GM10248 (cell line): ENCODE results near the gene DMTF1.
A peak's percentile ranks its signal among the peaks of the same experiment; 100 is the strongest.

Experiments used
- CTCF ChIA-PET: fragments of 300-600 bp; sonication (Branson Sonifier 250); formaldehyde crosslinking; extraction: SDS; loops from one replicate; lab custom pipeline; 2021; ENCODE audit warnings: antibody characterized with exemption; lab: Yijun Ruan, JAX
- POLR2A ChIA-PET: fragments of 350-650 bp; sonication (Branson Sonifier 250); formaldehyde crosslinking; extraction: SDS; loops from one replicate; lab custom pipeline; 2020; ENCODE audit warnings: antibody characterized with exemption; lab: Yijun Ruan, JAX
- DNase-seq: peaks from one replicate; pipeline ENCODE4 v3.0.0; 2012; ENCODE audit errors: extremely low spot score
- CTCF ChIP-seq: IDR thresholded peaks from 2 replicates; pipeline ENCODE4 v1.5.1; 2012; ENCODE audit warnings: mild to moderate bottlenecking, low read depth; ENCODE audit errors: extremely low read depth, missing control alignments, control extremely low read depth

Gene DMTF1, protein sequence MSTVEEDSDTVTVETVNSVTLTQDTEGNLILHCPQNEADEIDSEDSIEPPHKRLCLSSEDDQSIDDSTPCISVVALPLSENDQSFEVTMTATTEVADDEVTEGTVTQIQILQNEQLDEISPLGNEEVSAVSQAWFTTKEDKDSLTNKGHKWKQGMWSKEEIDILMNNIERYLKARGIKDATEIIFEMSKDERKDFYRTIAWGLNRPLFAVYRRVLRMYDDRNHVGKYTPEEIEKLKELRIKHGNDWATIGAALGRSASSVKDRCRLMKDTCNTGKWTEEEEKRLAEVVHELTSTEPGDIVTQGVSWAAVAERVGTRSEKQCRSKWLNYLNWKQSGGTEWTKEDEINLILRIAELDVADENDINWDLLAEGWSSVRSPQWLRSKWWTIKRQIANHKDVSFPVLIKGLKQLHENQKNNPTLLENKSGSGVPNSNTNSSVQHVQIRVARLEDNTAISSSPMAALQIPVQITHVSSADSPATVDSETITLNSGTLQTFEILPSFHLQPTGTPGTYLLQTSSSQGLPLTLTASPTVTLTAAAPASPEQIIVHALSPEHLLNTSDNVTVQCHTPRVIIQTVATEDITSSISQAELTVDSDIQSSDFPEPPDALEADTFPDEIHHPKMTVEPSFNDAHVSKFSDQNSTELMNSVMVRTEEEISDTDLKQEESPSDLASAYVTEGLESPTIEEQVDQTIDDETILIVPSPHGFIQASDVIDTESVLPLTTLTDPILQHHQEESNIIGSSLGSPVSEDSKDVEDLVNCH

DNA sequence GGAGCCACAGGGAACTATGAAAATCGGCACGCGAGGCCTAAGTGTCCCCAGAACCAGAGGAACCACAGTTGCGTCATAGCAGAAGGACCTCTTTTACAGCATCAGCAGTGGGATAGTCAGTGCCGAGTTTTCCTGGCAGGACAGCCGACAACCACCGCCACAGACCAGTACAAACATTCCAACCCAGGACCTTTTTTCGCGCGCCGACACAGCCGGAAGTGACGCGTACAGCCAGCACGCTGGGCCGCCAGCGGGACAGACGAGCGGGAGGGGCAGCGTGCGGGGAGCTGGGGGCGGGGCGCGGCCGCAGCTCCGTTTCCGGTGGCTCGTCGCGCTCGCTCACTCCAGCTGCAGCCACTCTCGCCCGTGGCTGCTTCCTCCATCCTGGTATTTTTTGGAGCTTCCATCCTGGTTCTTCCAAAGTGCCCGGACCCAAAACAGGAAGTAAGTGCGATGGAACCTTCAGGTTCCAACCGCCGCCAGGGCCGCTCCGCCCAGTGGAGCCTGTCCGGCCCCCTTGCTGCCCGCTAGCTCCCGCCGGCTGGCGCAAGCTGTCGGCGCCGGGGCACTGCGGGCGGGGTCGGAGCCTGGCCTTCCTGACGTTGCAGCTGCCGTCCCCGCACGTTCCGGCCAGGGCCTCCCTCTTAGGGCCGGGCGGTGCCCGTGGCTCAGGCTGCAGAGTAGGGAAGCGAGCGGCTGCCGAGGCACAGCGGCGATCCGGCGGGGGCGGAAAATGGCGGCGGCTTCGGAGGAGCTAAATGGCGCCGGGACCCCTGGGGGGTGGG, at the start of gene DMTF1:
Gene DMTF1, plus strand, starts transcription at position 342 of the 785 bp plus-strand sequence. CDS start 12,489 bp downstream, outside the sequence.
- CTCF ChIA-PET, result interaction anchor here (0.9 to 10.6 kb wide), 17 partner anchors 11 to 255 kb away, joined by 3 to 130 read pairs (median 4); partner anchors contain the start of gene ELAPOR2
- no peak for TF ChIP-seq CTCF
- peak; percentile 93 for DNase-seq
- POLR2A ChIA-PET, result interaction anchor here (0.6 to 1.6 kb wide), 10 partner anchors 8 to 1061 kb away, joined by 3 to 15 read pairs (median 4); partner anchors contain the start of gene TMEM243

DNA sequence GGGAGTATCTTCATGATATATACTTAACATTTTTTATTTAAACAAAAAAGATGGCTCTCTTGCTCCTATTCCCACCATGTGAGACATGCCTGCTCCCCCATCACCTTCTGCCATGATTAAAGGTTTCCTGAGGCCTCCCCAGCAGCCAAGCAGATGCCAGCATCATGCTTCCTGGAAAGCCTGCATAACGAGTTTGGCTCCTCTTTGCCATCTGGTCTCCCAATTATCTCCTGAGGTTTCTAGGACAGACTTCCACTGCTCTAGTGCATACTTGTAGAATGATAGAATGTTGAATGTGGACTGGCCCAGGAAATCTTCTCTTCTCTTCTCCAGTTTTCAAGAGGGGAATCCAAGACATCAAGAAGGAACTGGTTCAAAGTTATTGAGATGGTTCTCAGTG, 46.9 kb upstream of the DMTF1 start:
- ChIA-PET POLR2A (no interaction called here), CTCF (interaction anchor here (1.3 kb wide), 1 partner anchor 11 kb away, joined by 3 read pairs; no protein-coding TSS in a partner anchor)

DNA sequence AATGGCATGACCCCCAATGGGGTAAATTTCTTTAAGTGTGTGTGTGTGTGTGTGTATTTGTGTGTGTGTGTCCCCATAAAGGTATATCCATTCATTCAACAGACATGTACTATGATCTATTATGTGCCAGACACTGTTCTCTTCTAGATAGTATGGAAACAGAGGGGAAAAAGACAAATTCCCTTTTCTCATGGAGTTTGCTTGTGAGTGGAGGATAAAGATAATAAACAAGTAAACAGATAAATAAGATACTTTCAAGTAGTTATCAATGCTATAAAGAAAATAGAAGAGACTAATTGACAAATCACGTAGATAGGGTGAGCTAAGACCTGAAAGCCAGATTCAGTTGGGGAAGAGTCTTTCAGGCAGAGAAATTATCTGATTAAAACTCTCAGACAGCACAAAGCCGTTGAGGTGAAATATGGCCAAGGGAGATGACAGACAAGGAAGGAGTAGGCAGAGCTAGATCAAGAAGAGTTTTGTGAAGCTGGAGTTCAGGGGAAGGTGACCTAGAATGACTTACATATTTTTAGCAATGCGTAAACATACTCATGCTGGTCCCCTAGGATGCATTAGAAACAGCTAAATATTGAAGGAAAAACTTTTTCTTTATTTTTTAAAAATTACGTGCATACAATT, 45.2 kb upstream of the DMTF1 start:
- TF ChIP-seq CTCF, result no peak
- ChIA-PET CTCF (interaction anchor here (1.0 to 1.7 kb wide), 3 partner anchors 12 to 41 kb away, joined by 3 to 7 read pairs (median 3); no protein-coding TSS in a partner anchor), POLR2A (no interaction called here)
- DNase-seq, result no peak

More for the DNA sequence above, 46.9 kb upstream of the DMTF1 start:
- no peak for DNase-seq
- no peak for TF ChIP-seq CTCF

- TF ChIP-seq CTCF, result no peak
- CTCF ChIA-PET, result interaction anchor here (1.0 to 1.7 kb wide), 3 partner anchors 13 to 40 kb away, joined by 3 to 7 read pairs (median 3); no protein-coding TSS in a partner anchor
- DNase-seq, result no peak
- POLR2A ChIA-PET, result no interaction called here
Measured at GRCh38 chr7:87107949-87108776, 44.1 kb upstream of the DMTF1 start.

DNA sequence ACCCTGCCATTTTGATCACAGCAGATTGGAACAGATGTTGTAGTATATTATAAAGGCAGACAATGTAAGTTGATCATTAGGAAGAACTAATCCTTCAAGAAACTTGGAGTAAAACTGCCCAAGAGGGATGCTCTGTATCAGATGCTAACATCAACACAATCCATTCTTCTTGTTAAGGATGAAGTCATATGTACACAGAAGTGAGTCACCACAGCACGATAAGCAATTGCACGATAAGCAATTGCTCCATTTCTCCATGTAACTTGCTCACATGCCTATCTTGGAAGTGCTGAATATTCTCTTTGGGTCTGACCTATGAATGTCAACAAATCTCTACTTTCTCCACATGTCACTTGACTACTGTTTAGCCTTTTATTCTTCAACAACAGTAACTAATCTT, 41.5 kb upstream of the DMTF1 start:
- ChIA-PET CTCF (no interaction called here), POLR2A (no interaction called here)
- no peak for DNase-seq
- no peak for TF ChIP-seq CTCF
